ENCODE results near the gene NIPA2.

DNA sequence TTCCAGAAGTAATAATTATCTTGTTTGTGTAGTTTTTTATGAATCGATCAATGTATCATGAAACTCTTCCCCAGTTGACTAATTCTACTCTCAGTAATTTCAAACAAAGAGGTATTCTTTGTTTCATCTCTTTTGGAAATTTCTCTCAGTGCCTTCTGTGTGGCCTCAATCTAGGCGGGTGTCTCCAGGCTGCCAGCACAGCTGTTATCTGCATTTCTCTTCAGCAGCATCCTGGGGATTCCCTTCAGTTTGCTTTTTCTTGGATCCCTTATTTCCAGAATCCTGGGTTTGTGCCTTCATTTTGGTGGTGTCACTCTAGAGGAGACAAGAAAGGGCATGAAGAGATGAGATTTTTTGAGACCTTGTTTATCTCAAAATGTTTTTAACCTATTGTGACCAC, 22.7 kb downstream of the NIPA2 start:
- TF ChIP-seq ZNF384 (IDR thresholded peaks at IDR 0.05) (no peak), TARDBP (IDR thresholded peaks at IDR 0.05) (no peak), SUZ12 (IDR thresholded peaks at IDR 0.05) (no peak), SP1 (IDR thresholded peaks at IDR 0.05) (no peak), PKNOX1 (IDR thresholded peaks at IDR 0.05) (no peak), LEF1 (IDR thresholded peaks at IDR 0.05; ENCODE audit: borderline replicate concordance) (no peak), FOXK2 (IDR thresholded peaks at IDR 0.05) (no peak), FOXA1 (IDR thresholded peaks at IDR 0.05) (no peak), BHLHE40 (IDR thresholded peaks at IDR 0.05; ENCODE audit: borderline replicate concordance) (no peak), NFRKB (IDR thresholded peaks at IDR 0.05) (no peak), HDGF (IDR thresholded peaks at IDR 0.05; ENCODE audit: borderline replicate concordance) (no peak), ELF4 (IDR thresholded peaks at IDR 0.05) (no peak)
